HepG2 (cell line): ENCODE measurements around the gene TRNP1. TPM values are rescaled to one million over a fixed set of nuclear protein-coding genes. Genes with fewer than 3 reads are reported as not detected.

Experiments
- AHDC1 ChIP-seq: sonication (generic); formaldehyde crosslinking; IDR thresholded peaks from 2 replicates; pipeline ENCODE4 v1.5.1; 2020; ENCODE audit warnings: mild to moderate bottlenecking, missing genetic modification reagents, borderline replicate concordance
- DR1 ChIP-seq: sonication (generic); formaldehyde crosslinking; IDR thresholded peaks from 2 replicates; pipeline ENCODE4 v1.8.0; 2021; ENCODE audit warnings: mild to moderate bottlenecking, missing genetic modification reagents, inconsistent platforms
- HNF4G ChIP-seq, 2 experiments: sonication (generic) in 1 of 2; formaldehyde crosslinking in 1 of 2; IDR thresholded peaks; 2 replicates each; pipeline versions ENCODE4 v1.4.0 to v1.6.1; 2011 to 2020; ENCODE audit warnings: borderline replicate concordance in 2 of 2, low read depth in 2 of 2, mild to moderate bottlenecking in 2 of 2, low read length in 1 of 2, missing genetic modification reagents in 1 of 2, moderate library complexity in 1 of 2
- IKZF5 ChIP-seq: IDR thresholded peaks from 2 replicates; pipeline ENCODE4 v1.6.1; 2018; ENCODE audit warnings: missing genetic modification reagents, mild to moderate bottlenecking, missing compliant biosample characterization
- KLF11 ChIP-seq: IDR thresholded peaks from 2 replicates; pipeline ENCODE4 v1.6.1; 2016; ENCODE audit warnings: missing compliant biosample characterization
- NCOR1 ChIP-seq: fragments of 200-600 bp; sonication (generic); IDR thresholded peaks from 2 replicates; pipeline ENCODE4 v1.7.0; 2017; ENCODE audit warnings: antibody characterized with exemption, low read length, borderline replicate concordance
- RARA ChIP-seq: IDR thresholded peaks from 2 replicates; pipeline ENCODE4 v1.6.1; 2016; ENCODE audit warnings: missing genetic modification reagents, missing compliant biosample characterization
- RXRB ChIP-seq: IDR thresholded peaks from 2 replicates; pipeline ENCODE4 v1.6.1; 2016; ENCODE audit warnings: borderline replicate concordance, missing genetic modification reagents, missing compliant biosample characterization
- XRCC5 ChIP-seq: fragments of 200-400 bp; formaldehyde crosslinking; optimal IDR thresholded peaks from 2 replicates; pipeline ENCODE3; 2017; ENCODE audit warnings: mild to moderate bottlenecking, low read length
- ZNF563 ChIP-seq: sonication (generic); formaldehyde crosslinking; IDR thresholded peaks from 2 replicates; pipeline ENCODE4 v1.8.0; 2022; ENCODE audit warnings: mild to moderate bottlenecking, moderate library complexity, missing genetic modification reagents
- ZNF687 ChIP-seq: sonication (generic); formaldehyde crosslinking; IDR thresholded peaks from 2 replicates; pipeline ENCODE4 v1.5.1; 2020; ENCODE audit warnings: mild to moderate bottlenecking, missing genetic modification reagents, moderate library complexity
- ZNF766 ChIP-seq: sonication (generic); formaldehyde crosslinking; IDR thresholded peaks from 2 replicates; pipeline ENCODE4 v1.5.0; 2020; ENCODE audit warnings: missing genetic modification reagents, borderline replicate concordance
- ZNF839 ChIP-seq: sonication (generic); formaldehyde crosslinking; IDR thresholded peaks from 2 replicates; pipeline ENCODE4 v1.4.0; 2020; ENCODE audit warnings: missing genetic modification reagents, mild to moderate bottlenecking, borderline replicate concordance
- polyA plus RNA-seq, 8 experiments: library from polyadenylated mRNA; depleted of rRNA in 3 of 8; stranded (reverse) in 7 of 8; unstranded in 1 of 8; fragments of >200 nt; fragmentation: Illumina TruSeq in 4 of 8; extraction: Trizol in 4 of 8; gene quantifications; 2 replicates each; pipeline versions ENCODE4 v1.2.1 to v1.2.3, GENCODE V29; 2011 to 2016; ENCODE audit warnings: low read depth in 4 of 8, missing spikeins in 1 of 8, mixed read lengths in 1 of 8; ENCODE audit not compliant: insufficient read depth in 1 of 8
- total RNA-seq, 5 experiments: library from RNA; depleted of rRNA; stranded (reverse); fragments of >200 nt; fragmentation: Illumina TruSeq; extraction: Trizol; gene quantifications; 2 replicates each; pipeline ENCODE4 v1.2.3, GENCODE V29; 2016; ENCODE audit warnings: low read depth in 1 of 5

Gene TRNP1
- total and polyA plus RNA-seq, 2 of the 13 experiments (the other 11 are each of a cell fraction or from before 2014, with no cell fraction given), result 42.0 to 158 TPM

- TF ChIP-seq AHDC1 (CRISPR knock-in tag) (no peak), ZNF839 (CRISPR knock-in tag) (no peak), KLF11 (CRISPR knock-in tag) (no peak), XRCC5 (no peak), RXRB (peak; percentile 64), NCOR1 (no peak), RARA (CRISPR knock-in tag) (peak; percentile 90), ZNF563 (CRISPR knock-in tag) (no peak), DR1 (no peak), HNF4G (IDR thresholded peaks at IDR 0.05; ENCODE audit: borderline replicate concordance, low read depth, low read length) (no peak), HNF4G (CRISPR knock-in tag; IDR thresholded peaks at IDR 0.05; ENCODE audit: borderline replicate concordance, low read depth) (no peak), ZNF687 (CRISPR knock-in tag) (peak; percentile 80), ZNF766 (no peak), IKZF5 (0 out of 2 replicates have a peak, but pooled peaks have one; percentile 8)
Measured at GRCh38 chr1:26945728-26946127, 47.8 kb upstream of the TRNP1 start (continued).
